ENCODE data around the gene AZGP1. TPM values are rescaled to one million over a fixed set of nuclear protein-coding genes. Genes with fewer than 3 reads are reported as not detected.

Gene AZGP1
- polyA plus RNA-seq, 1 donor (not counting 4 experiments of a cell fraction or from before 2014, with no cell fraction given), result 1.3 TPM

- H3K4me1 ChIP-seq (ENCODE audit: control insufficient read depth, extremely low read depth, insufficient read depth, low read length), result peaks cover 9% of the 10 kb centered on the region
- H2AFZ ChIP-seq (ENCODE audit: control insufficient read depth, low read length), result peak overlapping the region; percentile 17
- DNase-seq (ENCODE audit: low read depth, low spot score), result no peak
- no peaks in the 10 kb centered on the region for H3K79me2 ChIP-seq (ENCODE audit: control insufficient read depth, insufficient read depth, low read length)
- H3K4me3 ChIP-seq (ENCODE audit: control insufficient read depth in 2 of 3, extremely low read depth in 1 of 3, insufficient read depth in 2 of 3, low read depth in 1 of 3, low read length in 3 of 3), result no peak overlapping the region
- H3K4me2 ChIP-seq (ENCODE audit: control insufficient read depth, extremely low read depth, insufficient read depth, low read depth, low read length), result peak overlapping the region; percentile 13
- no peak overlapping the region for H3K27ac ChIP-seq (ENCODE audit: control insufficient read depth, insufficient read depth, low read length)
- no peaks in the 10 kb centered on the region for H3K9me3 ChIP-seq (ENCODE audit: control insufficient read depth, low read depth, low read length)
- no peak overlapping the region for H3K9ac ChIP-seq (ENCODE audit: control insufficient read depth, extremely low read depth, insufficient read depth, low read length)
- no peaks in the 10 kb centered on the region for H3K9me1 ChIP-seq (ENCODE audit: control insufficient read depth, extremely low read depth, insufficient read depth, low read length)
- no peak for TF ChIP-seq EZH2 (IDR thresholded peaks at IDR 0.05; ENCODE audit: low read length)
- no peak for TF ChIP-seq CTCF (optimal IDR thresholded peaks at IDR 0.05 in 1 of 3, IDR thresholded peaks at IDR 0.05 in 1 of 3, conservative IDR thresholded peaks at IDR 0.05 in 1 of 3; ENCODE audit: extremely low read depth in 1 of 3, insufficient read depth in 2 of 3, low read length in 3 of 3)
- H3K27me3 ChIP-seq (ENCODE audit: control insufficient read depth, extremely low read depth, insufficient read depth, low read length), result no peaks in the 10 kb centered on the region
- H4K20me1 ChIP-seq (ENCODE audit: control insufficient read depth, extremely low read depth, insufficient read depth, low read length), result no peaks in the 10 kb centered on the region
- no peaks in the 10 kb centered on the region for H3K36me3 ChIP-seq (ENCODE audit: control insufficient read depth in 2 of 2, extremely low read depth in 1 of 2, insufficient read depth in 2 of 2, low read length in 2 of 2)
- FAIRE-seq, result no peak
- dilution Hi-C loops (cut with MboI; ENCODE audit: extremely low pct_ligation_motif_present, low sequenced_read_pairs), result no loop called here
Observed at GRCh38 chr7:100008525-100008924, 32.7 kb upstream of the AZGP1 start.

- Histone ChIP-seq H3K27ac (ENCODE audit: control insufficient read depth, insufficient read depth, low read length) (no peak overlapping the region), H3K4me3 (ENCODE audit: control insufficient read depth in 2 of 3, extremely low read depth in 1 of 3, insufficient read depth in 2 of 3, low read depth in 1 of 3, low read length in 3 of 3) (no peak overlapping the region), H3K9me1 (ENCODE audit: control insufficient read depth, extremely low read depth, insufficient read depth, low read length) (no peaks in the 10 kb centered on the region), H3K27me3 (ENCODE audit: control insufficient read depth, extremely low read depth, insufficient read depth, low read length) (no peaks in the 10 kb centered on the region), H3K79me2 (ENCODE audit: control insufficient read depth, insufficient read depth, low read length) (no peaks in the 10 kb centered on the region), H3K9ac (ENCODE audit: control insufficient read depth, extremely low read depth, insufficient read depth, low read length) (no peak overlapping the region), H4K20me1 (ENCODE audit: control insufficient read depth, extremely low read depth, insufficient read depth, low read length) (no peaks in the 10 kb centered on the region), H3K36me3 (ENCODE audit: control insufficient read depth in 2 of 2, extremely low read depth in 1 of 2, insufficient read depth in 2 of 2, low read length in 2 of 2) (no peaks in the 10 kb centered on the region), H3K4me1 (ENCODE audit: control insufficient read depth, extremely low read depth, insufficient read depth, low read length) (peaks cover 2% of the 10 kb centered on the region), H3K9me3 (ENCODE audit: control insufficient read depth, low read depth, low read length) (no peaks in the 10 kb centered on the region), H3K4me2 (ENCODE audit: control insufficient read depth, extremely low read depth, insufficient read depth, low read depth, low read length) (no peak overlapping the region), H2AFZ (ENCODE audit: control insufficient read depth, low read length) (no peak overlapping the region)
- dilution Hi-C loops (cut with MboI; ENCODE audit: extremely low pct_ligation_motif_present, low sequenced_read_pairs), result no loop called here
- no peak for DNase-seq (ENCODE audit: low read depth, low spot score)
- TF ChIP-seq CTCF (optimal IDR thresholded peaks at IDR 0.05 in 1 of 3, IDR thresholded peaks at IDR 0.05 in 1 of 3, conservative IDR thresholded peaks at IDR 0.05 in 1 of 3; ENCODE audit: extremely low read depth in 1 of 3, insufficient read depth in 2 of 3, low read length in 3 of 3), result no peak
- no peak for FAIRE-seq
Observed at GRCh38 chr7:100007887-100008286, 32.1 kb upstream of the AZGP1 start.
